OCI-M1 (cell line): ENCODE results near the gene ERGIC2.
"Not testable (repeated sequence)": the region's sequence is repeated elsewhere in the genome, so short reads cannot be mapped to it uniquely, and the experiment has no call there.

Experiments used
- DNase-seq: peaks from one replicate; lab custom pipeline; 2025; lab: John Stamatoyannopoulos, UW

Gene ERGIC2, protein sequence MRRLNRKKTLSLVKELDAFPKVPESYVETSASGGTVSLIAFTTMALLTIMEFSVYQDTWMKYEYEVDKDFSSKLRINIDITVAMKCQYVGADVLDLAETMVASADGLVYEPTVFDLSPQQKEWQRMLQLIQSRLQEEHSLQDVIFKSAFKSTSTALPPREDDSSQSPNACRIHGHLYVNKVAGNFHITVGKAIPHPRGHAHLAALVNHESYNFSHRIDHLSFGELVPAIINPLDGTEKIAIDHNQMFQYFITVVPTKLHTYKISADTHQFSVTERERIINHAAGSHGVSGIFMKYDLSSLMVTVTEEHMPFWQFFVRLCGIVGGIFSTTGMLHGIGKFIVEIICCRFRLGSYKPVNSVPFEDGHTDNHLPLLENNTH

DNA sequence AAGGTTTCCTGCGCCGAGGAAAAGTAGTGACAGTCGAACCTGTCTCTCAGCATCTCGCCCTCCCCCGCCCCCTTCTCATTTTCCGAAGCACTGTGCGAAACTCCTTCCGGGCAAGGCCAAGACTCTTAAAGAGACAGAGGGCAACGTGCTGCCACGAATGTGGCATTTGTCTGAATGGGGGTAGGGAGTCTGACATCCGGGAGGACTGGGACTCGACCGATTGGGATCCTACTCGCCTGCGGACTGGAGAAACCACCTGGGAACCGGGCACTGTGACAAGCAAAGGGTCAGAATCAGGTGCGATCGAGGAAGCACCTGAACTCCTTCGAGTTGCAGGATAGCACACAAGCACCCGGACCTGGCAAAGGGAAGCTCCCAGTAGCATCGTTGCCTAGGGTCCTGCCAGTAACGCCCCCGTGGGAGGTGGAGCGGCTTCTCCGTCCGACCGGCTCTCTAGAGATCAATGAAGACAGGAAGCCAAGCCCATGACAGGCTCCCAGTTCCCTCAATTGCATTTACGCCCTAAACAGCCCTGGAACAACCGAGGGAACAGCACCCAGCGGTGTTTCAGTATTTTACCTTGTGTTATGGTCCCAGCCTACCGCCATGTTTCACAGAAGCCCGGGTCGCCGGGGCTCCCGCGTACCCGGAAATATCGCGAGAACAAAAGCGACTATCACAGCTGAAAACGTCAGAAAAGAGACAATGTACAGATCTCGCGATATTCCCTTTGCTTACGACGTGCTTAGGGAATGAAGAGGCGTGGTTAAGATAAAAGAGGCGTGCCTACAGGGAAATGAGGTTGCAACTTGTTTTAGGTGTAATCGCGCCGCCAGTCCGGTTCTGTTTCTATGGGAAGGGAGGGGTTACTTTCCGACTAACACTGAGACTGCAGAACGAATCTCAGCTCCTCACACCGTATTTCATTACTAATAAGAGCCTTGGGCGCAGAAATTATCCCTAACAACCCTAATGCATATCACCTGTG lies at the start of gene ERGIC2:
Gene ERGIC2, minus strand, starts transcription at position 637 of the 988 bp plus-strand sequence. CDS start 9,539 bp downstream, outside the sequence.
- peak; percentile 99 for DNase-seq

DNA sequence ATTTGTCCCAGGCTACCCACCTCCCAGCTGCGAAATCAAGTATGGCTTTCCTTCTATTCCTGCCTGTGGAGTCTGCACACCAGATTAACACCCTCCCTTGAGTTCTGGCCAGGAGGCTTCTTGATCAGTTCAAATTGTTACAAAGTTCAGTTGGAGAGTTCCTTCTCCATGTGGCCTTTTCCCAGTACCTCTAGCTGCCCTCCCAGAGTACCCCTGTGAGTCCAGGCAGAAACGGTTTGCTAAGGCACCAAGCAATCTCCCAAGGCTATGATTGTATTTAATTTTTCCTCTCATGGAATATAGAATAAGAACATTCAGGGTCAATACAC lies 49.7 kb upstream of the ERGIC2 start:
- DNase-seq: no peak

DNA sequence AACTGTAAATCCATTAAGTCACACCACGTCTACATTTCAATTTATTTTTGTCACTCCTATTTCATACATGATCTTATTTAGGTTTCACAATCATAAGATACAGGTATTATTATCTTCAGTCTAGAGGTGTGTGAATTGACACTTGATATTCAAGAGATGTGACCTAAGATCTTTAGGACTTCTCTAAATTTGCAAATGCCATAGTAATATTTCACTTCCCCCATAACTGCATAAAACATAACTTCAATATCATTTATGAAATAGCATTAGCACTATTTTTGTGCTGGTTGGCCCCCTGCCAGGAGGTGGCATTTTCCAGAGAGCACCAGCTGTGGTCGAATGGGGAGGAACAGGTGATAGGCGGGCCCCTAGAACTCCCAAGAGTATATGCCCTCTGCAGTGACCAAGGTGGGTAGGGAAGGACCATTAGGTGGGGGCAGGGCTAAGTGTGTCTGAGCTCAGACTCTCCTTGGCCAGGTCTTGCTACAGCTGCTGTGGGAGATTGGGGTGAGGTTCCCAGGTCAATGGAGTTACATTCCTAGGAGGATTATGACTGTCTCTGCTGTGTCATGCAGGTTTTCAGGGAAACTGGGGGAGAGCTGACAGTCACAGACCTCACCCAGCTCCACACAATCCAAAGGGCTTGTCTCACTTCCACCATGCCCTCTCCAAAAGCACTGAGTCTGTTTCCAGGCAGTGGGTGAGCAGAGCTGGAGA lies 49.2 kb upstream of the ERGIC2 start:
- DNase-seq: no peak

DNA sequence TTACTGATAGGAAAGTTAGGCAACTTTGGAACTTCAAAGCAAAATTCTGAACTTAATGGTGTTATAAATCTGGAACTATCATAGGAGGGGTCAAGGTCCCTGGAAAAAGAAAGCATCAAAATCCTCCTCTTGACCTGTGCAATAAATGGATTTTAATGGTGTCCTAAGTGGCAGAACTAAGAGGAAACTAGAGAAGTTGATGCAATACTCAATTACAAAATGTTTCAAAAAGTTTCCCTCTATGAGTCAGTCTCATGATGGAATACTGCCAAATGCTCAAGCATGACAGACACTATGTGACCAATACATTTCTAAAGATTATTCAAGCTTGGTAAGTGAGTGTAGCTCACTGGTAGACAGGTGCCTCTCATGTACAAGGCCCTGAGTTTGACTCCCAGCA lies 47.7 kb upstream of the ERGIC2 start:
- DNase-seq: peak; percentile 93

DNA sequence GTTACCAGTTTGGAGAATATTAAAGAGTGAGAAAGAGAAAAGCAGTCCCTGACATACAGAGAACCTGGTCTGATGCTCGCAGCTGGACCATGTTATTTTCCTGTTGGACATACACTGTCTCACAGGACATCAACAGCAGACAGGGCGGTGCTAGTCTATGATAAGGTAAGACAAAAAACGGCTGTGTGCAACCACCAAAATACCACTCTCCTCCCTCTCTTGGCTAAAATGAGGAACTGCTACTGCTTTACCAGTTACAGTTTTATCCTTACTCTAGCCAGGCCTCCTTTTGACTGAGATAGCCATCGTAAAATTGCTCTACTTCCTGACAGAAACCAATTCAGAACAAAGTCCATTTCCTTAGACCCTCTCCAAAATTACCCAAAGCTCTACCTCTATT lies 47.0 kb upstream of the ERGIC2 start:
- peak; percentile 95 for DNase-seq

DNA sequence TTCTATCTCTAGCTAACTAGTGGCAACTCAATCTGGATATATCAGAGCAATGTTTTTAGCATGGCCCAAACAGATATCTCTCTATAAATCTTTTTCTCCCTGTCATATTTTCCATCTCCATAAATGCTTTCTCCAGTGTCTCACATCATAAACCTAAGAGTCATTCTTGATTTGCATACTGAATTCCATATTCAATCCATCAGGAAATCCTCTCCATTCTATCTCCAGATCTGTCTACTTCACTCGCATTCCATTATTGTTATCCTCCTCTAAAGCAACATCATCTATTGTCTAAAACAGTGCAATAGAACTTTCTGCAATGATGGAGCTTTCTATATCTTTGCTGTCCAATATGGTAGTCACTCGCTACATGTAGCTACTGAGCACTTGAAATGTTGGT lies 45.5 kb upstream of the ERGIC2 start:
- no peak for DNase-seq

DNA sequence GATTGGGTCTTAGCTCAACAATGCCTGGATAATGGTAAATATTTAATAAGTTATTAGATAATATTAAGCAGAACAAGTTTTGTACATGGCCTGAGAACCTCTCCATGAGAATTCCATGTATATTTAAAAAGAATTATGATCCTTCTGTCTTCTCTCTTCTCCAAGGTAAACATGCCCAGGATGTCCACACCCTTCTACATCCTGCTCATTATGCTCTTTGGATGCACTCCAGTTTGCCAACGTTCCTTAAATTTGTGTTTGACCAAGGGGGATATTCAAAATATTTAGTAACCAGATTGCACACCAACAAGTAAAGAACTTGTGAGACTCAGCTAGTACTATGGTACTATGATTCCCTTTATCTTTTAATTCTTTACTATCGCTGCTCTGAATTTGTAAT lies 44.8 kb upstream of the ERGIC2 start:
- DNase-seq: no peak

DNA sequence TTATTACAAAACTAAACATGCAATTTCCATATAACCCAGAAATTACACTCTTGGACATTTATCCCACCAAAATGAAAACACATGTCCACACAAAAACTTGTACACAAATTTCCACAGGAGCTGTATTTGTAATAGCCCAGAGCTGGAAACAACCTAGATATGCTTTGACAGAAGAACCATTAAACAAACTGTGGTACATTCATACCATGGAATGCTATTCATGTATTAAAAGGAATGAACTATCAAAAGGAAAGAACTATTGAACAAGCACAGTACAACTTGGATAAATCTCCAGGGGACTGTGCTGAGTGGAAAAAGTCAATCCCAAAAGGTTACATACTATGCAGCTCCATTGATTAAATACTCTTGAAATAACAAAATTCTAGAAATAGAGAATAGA lies 35.8 kb upstream of the ERGIC2 start:
- no peak for DNase-seq

DNA sequence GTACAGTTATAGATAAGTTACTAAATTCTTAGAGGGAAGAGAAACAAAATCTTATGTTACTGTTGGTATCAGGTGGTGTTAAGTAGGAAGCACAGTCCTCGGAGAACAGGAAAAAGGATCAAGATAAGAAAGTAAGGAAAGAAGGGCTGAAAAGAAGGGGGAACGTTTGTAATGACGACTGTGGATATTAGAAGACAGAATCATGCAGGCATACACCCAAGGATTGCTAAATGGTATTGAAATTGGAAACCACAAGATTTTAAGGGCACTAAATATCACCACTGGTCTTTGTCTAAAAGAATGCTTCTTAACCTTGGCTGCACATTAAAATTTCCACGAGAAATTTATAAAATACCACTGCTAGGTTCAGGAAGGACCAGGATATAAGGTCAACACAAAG lies 34.1 kb upstream of the ERGIC2 start:
- no peak for DNase-seq

DNA sequence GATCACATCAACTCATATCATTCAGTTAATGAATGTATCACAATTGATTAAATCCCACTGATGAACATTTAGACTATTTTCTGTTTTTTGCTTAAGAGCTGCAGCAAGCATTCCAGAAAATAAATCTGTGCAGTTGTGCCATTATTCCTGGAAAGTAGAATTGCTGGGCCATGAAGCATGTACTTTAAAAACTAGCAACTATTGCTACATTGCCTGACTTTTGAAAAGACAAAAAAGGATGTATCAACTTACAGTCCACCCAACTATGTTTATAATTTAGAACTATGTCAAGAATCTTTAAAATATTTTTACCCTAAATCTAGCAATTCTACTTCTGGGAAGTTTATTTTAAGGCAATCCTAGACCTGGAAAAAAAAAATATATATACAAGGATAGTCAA lies 33.4 kb upstream of the ERGIC2 start:
- no peak for DNase-seq

DNA sequence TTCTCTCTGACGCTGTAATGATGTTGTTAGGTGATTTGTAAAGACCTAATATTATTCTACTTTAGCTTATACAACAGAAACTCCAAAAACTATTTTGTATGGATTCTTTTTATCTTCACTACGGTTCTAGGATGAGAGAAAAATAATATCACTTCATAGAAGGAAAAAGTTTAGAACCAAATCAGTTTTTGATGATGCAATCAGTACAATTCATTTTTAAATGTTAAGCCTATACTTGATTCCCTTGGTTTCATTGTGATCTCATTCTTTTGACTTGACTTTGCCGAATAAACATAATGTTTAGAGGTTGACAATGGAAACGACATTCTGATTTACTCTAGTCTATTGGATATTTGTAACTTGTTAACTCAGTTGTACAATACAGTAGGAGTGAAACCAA lies 24.6 kb upstream of the ERGIC2 start:
- DNase-seq: no peak

DNA sequence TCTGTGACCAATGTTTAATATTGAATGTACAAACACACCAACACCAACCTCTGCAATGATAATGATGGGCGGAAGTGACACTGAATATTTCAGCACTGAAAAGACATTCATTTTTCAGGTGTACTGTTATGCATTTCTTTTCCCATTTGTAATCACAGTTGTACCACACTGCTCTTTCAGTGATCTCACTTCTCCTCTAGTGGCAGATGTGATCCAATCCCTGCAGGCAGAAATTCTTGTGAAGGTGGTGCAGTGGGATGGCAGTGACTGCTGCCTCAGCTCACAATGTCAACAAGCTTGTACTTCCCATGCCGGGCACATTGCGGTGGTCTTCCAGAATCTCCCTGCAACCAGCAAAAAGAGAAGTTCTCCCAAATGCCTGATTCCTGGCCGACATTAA lies 23.0 kb upstream of the ERGIC2 start:
- DNase-seq: no peak

DNA sequence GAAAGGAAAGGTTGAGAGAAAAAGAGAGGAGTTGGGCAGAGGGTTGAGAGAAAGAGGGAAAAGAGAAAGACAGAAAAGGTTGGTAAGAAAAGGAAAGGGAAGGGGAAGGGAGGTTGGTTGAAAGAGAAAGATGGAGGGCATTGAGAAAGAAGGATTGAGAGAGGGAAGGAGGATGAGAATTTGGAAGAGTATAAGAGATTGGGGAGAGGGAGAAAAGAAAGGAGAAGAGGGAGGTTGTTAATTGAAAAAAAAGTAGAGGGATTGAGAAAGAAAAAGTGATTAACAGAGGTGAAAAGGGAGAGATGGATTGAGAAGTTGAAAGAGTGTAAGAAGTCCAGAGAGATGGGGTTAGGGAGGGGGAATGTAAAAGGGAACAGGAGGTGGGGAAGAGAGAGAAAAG lies 21.5 kb upstream of the ERGIC2 start:
- DNase-seq: no peak

DNA sequence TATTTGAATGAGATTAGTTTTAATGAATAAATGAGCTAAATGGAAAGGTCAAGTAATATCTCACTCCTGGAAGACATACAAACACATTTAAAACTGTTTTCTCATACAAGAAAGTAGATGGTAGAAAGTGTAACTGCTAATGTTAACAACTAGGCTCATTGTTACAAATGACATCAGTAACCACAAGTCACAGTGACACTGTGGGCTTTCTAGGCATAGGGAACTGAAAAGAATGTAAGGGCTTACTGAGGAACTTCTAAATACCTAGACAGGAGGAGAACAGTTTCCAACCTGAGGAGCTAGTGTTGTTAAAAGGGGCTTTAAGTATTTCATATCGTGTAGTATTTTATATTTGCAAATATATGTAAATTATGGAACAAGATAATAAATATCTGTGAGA lies 17.5 kb upstream of the ERGIC2 start:
- no peak for DNase-seq

DNA sequence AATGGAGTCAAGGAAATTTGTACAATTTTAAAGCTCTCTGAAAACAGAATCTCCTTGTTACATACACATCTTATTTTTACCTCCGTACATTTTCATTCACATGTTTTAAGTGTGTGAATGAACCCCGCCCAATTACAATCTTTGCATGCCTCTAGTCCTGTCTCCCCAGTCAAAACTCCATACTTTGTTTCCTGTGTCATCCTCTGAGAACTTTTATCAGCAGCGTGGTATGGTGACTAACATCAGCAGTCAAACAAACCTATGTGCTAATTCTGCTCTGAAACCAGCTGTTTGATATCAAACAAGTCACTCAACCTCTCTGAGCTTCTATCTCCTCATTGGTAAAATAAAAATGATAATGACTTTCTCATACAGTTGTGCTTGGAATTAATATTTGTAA lies 15.8 kb upstream of the ERGIC2 start:
- DNase-seq: no peak

DNA sequence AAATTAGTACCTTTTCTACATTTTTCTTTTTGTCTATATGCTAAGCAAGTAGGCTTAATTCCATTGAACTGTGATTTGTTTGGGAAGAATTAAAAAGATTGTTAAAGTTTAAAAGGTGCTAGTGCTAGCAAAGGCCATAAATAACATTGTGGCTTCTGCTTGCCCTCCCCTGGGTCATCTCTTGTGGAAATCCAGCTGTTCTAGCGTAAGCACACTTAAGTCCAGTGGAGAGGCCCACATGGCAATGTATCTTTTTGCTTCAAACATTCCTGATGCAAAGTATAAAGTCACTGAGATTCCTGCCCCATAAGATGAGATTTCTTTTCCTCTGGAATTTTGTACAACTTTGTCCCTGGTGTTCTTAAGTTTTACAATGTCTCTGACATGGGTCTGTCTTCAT lies 14.4 kb upstream of the ERGIC2 start:
- DNase-seq: no peak

DNA sequence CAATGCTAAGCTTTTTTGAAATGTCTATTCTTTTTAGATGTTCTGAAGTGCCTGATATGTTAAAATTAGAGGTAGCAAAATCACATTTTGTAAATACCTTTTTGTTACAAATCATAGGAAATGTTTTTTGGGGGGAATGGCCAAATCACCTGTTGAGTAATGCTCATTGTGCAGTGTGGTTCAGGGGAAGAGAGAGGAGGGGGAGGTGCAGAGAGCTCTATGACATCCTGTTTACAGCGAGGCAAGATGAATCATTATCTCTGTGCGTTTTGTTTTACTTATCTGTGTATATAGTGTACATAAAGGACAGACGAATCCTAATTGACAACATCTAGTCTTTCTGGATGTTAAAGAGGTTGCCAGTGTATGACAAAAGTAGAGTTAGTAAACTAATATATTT lies 9.4 kb upstream of the ERGIC2 start:
- DNase-seq: peak; percentile 51

DNA sequence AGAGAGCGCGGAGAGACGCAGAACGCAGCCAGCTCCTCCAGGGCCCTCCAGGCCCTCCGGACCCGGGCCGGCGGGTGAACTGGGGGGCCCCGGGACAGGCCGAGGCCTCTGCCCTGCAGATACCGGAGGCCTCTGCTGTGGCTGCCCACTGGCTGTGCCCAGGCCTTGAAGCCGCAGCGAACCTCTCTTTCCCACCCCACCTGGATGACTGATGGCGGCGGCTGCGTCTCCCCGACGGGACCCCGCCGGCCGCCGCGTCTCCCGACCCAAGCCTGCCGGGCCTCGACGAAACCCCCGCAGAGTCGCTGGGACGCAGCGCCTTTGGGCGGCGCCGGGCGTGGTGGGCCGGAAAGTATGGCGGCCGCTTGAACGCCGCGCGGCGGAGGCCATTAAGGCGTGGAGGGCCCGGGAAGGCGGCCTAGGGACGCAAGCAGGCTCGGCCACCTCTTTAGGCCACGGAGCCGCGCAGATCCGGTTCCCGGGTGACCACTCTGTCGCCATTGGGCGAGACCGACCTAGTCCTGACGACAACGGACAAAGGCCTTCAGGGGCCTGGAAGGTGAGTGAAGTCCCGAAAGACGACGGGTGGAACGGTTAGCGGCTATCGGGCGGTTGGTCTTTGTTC lies 8.4 kb upstream of the ERGIC2 start:
- DNase-seq: no peak

DNA sequence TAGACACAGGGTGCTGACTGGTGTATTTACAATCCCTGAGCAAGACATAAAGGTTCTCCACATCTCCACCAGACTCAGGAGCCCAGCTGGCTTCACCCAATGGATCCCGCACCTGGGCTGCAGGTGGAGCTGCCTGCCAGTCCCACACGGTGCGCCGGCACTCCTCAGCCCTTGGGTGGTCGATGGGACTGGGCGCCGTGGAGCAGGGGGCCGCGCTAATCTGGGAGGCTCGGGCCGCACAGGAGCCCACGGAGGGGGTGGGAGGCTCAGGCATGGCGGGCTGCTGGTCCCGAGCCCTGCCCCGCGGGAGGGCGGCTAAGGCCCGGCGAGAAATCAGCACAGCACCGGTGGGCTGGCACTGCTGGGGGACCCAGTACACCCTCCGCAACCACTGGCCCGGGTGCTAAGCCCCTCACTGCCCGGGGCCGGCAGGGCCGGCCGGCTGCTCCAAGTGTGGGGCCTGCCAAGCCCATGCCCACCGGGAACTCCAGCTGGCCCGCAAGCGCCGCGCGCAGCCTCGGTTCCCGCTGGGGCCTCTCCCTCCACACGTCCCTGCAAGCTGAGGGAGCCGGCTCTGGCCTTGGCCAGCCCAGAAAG lies 5.2 kb upstream of the ERGIC2 start:
- not testable (repeated sequence) for DNase-seq

DNA sequence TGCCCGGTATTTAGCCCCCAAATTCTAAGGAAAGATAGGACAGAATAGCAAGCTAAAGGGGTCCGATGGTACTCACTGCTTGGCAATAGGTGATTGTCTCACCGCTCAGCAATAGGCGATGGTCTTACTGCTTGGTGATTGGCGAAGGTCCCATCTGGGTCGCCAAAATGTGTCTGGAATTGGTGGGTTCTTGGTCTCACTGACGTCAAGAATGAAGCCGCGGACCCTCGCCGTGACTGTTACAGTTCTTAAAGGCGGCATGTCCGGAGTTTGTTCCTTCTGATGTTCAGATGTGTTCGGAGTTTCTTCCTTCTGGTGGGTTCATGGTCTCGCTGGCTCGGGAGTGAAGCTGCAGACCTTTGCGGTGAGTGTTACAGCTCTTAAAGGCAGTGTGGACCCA lies 4.2 kb upstream of the ERGIC2 start:
- not testable (repeated sequence) for DNase-seq

DNA sequence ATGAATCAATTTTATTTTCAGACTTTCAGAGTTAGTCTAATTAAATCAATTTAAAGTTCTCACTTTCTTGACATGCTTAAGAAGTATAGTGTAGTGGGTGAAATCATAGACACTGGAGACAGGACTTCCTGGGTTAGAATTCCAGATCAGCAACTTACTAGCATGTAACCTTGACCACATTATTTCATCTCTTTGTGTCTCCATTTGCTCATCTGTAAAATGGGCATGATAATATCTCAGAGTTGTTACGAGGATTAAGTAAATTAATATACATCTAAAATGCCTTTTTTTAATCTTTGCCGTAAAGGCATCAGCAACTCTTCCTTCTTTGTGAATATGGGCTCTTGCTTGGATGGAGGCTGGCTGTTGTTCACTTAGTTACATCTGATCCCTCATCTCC lies 1.3 kb upstream of the ERGIC2 start:
- DNase-seq: no peak

DNA sequence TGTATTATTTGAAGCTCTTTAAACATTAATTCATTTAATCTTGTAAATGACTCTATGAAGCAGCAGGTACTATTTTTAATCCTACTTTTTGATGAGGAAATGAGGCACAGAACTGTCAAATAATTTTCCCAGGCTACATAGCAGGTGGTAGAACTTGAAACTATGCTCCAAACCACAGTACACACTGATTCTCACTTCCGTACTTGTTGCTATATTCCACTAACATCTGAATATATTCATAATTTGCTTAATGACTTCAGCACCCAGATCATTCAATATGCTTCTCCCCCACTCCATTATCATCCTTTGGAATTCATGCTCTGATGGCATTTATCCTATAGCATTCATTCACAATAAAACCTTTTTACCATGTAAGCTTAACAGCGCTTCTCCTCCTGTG lies 4.9 kb downstream of the ERGIC2 start:
- DNase-seq: no peak
